Activated CD4-positive, alpha-beta T cell treated with anti-CD3 and anti-CD28 coated beads for 24 hours (primary cell): ENCODE measurements around the gene FLT1.

Experiments
- DNase-seq, 2 donors: peaks; one replicate each; pipeline ENCODE4 v3.0.0-alpha.2; 2020; ENCODE audit warnings: low read depth in 2 of 2

FLT1 gene

DNA sequence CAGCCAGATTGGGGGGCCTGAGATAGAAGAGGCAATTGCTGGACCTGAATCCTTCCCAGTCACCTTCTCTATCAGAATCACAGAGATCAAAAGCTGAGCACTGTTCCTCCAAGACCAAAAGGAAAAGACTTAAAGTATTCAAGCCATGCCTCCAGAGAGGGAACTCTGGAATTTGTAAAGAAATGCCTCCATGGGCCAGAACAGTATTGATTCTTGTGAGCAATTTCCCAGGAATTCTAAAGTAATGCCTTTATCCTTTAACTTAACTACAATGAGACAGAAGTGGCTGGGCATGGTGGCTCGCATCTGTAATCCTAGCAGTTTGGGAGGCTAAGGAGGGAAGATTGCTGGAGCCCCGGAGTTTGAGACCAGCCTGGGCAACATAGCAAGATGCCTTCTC lies 148.8 kb downstream of the FLT1 start:
- no peak for DNase-seq

DNA sequence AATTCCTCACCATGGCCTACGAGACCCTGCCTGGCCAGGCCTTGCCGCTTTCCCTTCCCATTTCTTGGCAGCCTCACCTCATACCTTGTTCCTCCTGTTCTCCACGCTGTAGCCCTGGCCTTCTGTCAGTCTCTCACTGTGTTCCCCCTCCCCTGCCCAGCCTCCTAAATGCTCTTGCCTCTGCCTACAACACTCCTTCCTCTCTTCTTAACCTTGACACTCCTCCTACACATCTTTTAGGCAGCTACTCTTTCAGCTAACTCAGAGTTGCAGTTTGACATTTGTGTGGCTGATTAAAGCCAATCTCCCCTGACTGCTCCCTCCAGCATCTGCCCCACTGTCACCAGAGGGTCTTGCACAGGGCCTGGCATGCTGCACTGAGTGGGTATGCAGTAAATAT lies 150.8 kb downstream of the FLT1 start:
- no peak for DNase-seq

DNA sequence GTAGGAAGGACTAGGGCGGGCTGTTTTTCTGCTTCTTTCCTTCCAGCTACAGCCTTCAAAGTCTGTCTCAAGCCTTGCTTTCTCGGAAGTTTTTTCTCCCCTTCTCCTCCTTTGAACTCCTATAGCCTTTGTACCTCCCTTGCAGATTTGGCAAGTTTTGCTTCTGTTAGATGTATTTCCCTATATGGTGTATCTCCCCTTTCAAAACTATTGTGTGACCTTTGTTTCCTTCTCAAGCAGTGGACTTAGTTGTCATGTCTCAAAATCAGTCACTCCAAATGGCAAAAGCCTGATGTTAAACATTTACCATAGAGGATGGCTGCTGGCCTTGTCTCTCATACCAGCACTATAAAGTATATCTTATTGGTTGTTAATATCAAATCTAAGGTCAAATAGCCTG lies 152.7 kb downstream of the FLT1 start:
- no peak for DNase-seq

DNA sequence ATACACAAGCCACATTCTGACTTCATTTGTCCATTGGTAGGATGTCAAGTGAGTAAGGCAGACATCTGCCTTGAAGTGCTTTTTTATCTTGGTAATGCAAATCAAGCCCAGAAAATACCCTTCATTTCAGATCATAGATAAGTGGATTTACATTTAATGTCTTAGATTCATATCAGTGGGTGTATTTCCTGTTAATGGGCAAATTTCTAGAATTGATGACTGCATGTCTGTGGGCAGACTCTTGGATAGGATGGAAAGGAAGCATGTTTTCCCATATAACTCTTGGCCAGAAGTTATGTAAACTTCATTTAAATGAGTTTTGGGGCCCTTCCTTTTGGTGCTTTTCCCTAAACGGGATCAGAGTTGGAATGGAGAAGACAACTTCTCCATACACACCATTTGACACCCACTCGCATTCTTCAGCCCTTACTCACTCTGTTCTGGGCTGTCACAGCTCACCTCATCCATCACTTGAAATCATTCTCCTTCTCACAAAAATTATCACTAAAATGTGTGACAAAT lies 154.6 kb downstream of the FLT1 start:
- no peak for DNase-seq

DNA sequence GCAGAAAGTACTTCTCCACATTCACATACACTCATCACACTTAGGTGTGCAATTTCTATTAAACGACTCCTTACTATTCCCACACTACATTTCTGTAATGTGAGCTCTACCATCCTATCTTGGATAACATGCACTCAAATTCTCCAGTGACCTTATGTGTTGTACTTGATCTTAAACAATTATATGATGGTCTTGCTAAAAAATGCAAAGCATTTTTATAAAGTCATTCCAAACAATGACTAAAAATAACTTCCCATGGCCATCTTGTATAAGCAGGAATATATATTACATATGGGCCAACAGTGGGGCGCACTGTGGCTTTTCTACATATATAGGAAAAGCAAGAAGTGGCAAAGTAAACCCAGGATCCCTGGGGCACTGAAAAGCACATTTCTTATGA lies 155.5 kb downstream of the FLT1 start:
- no peak for DNase-seq

DNA sequence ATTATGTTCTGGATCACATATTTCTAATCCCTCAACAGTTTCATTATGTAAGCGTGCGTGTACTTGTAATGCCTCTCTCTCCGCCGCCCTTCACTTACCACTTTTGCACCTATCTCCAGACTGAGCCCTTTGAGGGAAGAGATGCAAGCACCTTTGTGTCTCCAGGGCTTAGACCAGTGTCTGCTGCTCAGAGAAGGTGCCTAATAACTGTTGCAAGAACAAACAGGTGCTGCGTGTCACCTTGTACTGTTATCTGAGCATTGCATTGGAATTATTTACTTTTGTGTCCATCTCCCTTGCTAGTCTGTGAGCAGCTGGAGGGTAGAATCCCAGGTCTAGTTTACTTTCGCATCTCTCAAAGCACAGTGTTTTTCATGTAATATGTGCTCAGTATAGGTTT lies 156.2 kb downstream of the FLT1 start:
- DNase-seq: no peak

DNA sequence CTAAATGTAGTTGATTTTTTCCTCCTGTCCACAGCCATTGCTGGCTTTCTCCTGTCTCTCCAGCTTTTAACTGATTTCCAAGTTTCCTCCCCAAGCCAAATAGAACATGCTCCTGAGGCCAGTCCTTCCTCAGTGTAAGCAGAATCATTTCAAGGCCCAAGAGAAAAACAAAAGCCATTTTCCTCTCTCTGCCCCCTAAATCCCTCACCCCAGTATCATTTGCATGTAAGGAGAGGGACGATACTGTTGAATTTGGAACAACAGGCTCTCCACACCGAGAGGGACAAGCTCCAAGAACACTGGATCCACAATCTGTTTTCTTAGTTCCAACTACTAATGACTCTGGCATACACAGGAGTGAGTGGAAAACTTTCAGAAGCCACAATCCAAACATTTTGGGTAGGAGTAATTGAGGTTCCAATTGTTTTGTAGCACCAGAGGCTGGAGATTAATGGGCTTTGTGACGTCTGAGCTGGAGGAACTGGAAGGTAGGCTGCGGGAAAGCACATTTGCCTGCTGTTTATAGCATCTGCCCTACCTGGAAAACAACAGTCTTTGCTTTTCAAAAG lies 156.8 kb downstream of the FLT1 start:
- DNase-seq: no peak

DNA sequence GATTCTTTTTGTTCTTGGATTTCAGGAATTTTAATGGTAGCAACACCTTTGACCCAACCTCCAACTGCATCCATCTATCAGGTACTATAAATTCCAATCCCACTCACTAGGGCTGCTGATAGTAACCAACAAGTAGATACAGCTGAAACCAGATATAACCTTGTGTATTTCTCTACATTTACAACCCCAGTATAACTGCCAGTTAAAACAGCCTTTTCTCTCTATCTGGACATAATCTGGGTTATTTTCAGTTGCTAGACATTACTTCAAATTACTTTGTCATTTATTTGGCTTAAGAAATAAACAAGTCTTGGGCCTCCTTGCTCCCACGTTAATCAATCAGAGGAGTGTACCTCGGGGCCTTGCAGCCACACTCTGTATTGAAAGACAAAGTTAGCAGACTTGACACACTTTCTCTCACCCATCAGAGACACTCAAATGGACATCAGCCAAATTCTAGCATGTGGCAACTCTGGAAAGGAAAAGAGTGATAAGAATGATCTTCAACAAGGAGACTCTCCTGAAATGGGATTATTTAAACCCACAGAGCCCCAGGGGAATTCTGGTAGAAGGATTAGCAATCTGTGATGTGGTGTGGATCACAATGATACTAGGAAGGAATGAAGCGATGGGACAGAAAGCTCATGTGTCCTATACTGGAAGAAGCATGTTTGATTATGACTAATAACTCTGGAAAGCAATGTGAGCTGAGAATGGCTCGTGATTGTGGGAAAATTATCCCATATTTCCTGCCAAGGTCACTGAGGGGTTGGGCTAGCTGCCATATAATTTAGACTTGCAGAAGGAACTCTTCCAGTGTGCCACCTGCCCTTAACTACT lies 157.5 kb downstream of the FLT1 start:
- DNase-seq: no peak

DNA sequence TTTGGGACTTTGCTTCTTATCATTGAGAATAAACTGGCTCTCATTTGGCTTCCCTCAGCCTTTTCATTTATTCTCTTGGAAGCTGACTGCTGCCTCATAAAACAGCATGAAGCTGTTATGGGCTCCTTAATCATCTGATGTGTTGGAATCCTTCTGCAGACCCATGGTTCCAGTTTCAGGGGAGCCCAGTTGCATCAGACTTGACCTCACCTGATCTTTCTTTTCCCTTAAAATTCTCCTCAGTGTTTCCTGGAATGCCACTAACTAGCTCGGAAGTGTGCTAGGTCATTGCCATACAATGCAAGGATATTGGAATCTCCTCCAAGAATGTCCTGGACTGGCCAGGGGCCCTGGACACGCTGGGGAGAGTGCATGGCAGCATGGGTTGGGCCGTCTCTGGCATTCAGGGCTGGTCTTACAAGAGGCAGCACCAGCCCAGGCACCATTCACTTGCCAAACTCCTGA lies 158.7 kb downstream of the FLT1 start:
- DNase-seq: no peak

DNA sequence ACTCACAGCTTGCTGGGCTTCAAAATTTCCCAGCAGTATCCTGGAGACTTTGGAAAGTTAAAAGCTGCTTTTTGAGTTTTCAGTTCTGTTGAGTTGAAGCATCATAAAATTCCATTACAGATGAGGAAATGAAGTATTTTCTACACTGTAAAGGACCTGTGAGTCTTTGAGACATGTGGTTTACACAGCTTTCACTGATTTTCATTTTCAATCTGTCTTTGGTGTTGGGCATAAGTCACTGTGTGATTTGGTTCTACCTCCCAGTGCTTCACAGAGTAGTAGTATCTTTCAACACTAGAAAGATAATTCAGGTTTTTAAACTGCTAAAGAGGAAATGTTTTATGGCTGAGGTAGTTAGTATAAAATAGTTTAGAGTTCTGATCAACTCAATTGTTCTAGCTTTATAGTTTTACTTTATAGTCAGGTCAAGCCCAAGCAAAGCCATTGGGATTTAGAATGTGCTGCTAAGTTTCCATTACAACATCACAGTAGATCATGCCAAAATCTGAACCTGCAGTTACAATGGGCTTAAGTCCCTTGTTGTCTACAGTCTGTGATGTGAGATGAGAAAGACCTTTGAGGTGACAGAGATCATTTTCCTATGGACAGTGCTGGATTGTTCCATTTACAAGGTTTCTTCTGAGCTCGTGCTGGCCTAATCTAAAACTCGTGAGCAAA lies 161.6 kb downstream of the FLT1 start:
- DNase-seq: no peak

DNA sequence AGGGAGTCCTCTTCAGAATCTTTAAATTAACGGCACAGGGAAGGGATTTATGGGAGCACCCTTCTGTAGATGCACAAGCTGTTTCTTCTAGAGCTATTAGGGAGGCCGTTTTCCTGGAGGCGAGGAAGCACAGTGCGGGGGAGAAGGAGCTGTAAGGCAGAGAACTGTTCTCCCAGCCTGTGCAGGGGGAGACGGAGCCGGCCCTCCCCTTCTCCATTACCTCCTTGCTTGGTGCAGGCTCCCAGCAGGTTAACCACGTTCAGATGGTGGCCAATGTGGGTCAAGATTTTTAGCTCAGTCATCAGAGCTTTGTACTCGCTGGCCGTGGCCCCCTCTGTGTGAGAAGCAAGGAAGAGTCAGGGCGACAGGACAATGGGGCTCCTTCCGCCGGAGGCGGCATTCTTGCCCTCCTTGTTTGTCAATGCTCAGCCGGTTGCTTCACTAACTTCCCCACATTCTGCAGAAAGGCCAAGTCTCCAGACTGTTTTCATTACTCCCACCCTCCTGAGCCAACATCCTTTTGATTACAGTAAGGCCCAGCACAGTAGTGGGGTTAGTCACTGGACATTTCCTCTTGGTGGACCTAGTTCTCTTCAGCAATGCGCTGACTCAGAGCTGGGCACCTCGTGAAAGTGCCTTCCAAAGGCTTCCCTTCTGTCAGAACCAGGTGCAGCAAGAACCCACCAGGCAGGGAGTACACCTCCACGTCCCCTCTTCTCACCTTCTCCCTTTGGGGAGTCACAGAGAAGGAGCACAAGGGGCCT lies 165.4 kb downstream of the FLT1 start:
- DNase-seq: no peak

DNA sequence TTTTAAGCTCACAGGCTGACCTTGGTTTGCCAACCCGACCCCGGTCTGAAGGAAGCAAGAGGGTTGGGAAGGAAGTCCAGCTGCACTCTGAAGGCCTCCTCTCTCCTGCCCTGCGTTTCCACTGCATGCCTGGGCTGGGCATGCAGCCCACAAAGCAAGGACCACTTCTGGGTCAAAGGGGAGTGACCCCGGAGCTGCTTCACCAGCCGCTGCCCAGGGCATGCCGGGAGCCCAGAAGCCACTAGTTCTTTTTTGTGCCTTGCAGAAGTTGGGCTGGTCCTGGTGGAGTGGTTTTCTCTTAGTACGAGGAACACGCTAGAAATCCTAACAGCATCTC lies 166.7 kb downstream of the FLT1 start:
- no peak for DNase-seq

DNA sequence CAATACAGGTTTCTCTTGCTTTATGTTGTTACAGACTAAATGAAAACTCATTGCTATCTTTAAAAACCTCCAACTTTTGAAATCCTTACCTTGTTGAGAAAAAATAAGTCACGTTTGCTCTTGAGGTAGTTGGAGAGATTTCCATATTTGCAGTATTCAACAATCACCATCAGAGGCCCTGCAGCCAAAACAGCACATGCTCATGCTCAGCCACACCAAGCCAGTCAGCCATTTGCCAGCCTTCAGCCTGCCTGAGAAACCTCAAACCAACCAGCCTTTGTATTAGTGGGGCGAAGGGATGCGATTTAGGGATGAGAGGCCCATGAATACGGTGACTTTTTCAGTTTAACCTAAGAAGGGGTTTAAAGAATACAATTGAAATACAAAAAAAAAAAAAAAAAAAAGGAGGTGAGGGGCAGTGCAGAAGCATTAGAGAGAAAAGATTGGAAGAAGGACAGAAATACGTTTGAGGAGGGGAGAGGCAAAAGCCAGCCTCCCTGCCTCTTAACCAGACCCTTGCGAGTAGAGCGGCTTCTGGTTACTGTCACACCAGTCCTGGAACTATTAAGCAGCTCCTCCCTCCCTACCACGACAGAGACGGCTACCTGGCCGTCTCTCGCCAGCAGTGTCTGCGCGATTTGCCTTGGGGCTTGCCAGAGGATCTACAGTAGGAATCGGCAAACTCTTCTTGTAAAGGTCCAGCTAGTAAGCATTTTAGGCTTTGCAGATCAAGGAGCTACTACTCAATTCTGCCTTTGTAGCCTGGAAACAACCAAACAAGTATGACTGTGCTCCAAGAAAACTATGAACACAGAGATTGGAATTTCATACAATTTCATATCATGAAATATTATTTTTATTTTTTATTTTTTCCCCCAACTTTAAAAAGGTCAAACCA lies 167.3 kb downstream of the FLT1 start:
- DNase-seq: no peak

DNA sequence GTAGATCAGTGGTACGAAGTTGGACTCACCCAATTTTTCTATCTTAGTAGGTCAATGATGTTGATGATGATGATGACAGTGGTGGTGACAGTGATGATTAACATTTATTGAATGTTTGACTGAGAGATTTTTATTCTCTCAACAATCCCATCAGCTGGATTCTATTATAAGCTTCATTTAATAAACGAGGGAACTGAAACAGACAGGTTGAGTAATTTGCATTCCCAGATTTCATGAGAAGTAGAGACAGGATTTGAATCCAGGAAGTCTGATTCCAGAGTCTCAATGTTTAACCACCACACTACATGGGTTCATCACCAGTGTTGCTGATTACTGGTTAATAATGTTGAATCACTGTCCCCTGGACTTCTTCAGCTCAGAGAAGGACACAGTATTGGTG lies 168.9 kb downstream of the FLT1 start:
- DNase-seq: no peak

DNA sequence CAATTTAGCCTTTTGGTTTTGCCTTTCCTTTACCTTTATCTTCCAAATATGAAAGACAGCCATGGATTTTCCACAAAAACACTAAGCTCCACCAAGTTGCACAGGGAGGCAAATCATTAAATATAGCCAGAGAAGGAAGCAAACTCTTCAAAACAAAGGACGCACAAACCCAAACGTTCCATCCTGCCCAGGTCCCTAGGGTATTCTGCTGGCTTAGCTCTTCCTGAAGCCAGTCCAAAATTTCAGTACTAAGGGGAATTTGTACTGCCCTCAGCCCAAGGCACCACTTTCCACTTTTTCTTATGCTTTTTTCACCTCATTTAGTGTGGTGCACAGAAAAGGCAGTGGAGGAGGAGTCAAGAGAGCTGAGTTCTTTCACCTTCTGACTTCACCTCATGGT lies 169.9 kb downstream of the FLT1 start:
- no peak for DNase-seq

DNA sequence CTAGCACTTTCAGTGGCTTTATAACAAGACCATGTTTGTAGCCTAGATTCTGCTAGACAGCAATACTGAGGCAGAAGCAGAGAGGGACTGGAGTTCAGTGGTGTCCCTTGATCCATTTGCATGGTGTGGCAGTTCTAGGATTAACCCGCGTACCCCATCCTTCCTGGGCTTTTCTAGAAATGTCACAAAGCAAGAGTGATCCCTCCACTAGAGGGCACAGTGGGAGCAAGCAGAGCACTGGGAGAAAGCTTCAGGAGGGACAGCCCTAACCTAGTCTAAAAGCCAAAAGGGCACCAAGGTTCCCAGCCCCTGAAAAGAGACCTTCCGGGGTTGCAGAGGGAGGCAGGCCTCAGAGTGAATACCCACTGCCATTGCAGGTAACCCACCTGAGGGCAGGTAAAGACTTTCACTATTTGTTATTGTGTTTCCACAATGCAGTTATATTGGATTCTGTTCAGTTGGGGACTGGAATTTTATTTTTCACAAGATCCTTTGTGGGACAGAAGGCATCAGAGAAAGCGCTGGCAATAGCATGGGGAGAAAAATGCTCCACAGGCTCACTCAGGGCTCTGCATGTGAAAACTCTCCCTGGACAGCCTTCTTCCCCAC lies 170.6 kb downstream of the FLT1 start:
- DNase-seq: peak; percentile 37 to 50

DNA sequence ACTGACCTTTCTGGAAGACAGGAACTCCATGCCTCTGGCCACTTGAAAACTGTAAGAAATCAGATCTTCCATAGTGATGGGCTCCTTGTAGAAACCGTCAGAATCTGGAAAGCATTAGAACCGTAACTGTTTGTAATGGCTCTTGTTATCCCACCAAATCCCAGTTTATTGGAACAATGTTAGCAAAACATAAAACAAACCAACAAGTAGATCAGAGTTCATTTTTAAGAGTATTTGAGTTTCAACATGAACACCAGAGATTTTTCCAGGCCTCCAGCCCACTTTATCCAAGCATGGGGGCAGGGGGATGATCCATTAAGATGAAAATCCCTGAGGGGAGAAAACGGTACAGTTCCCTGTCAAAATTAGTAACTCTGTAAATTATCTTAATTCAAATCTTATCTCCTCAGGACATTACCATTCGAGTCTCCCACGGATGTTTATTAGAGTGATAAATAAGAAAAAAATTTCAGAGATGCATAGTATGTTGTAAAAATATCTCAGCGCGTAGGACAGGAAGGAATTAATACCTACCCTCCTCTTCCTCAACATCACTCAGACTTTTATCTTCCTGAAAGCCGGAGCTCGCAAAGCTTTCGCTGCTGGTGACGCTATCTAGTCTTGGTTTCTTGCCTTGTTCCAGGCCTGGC lies 172.5 kb downstream of the FLT1 start:
- DNase-seq: no peak

DNA sequence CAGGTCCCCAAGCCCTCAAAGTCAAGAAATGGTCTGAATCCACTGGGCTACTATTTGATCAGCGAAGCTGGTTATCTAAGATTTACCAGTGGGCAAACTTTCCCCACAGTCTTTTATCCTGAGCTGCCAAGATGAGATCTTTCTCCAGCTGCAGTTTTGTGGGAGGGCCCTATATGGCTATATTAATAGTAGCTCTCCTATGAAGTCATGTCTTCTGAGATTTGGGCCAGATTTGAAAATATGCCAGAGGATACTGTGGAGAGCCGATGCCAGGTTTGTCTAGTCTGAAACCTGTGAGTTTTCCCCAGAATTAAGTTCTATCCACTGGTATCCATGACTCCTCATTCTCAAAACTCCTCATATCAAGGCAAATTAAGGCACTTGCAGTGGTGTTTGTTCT lies 173.2 kb downstream of the FLT1 start:
- DNase-seq: no peak

DNA sequence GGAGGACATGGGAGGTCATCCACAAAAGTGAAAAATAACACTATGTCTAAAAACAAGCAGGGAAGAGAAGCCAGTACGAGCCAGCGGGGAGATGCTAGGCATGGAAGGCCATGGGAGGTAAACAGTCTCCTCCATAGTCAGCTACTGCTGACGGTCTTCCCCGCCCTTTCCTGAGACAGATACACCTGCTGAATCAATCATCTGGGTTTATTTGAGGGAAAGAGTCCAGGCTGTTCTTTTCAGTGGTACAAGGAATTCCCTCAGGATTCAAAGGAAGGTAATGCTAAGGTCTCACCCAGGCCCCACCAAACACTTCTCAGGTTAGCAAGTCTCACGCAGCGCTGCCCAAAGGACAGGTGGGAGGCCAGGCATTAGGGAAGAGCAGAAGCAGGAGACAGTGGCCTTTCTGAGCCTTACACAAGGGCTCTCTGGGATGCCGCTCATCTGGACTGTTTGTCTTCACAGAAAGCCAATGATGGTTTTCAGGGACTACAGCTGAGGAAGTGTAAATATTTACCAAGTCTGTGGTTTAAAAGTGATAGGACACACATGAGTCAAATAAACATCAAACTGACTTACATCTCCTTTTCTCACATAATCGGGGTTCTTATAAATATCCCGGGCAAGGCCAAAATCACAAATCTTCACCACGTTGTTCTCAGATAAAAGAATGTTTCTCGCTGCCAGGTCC lies 173.9 kb downstream of the FLT1 start:
- no peak for DNase-seq

DNA sequence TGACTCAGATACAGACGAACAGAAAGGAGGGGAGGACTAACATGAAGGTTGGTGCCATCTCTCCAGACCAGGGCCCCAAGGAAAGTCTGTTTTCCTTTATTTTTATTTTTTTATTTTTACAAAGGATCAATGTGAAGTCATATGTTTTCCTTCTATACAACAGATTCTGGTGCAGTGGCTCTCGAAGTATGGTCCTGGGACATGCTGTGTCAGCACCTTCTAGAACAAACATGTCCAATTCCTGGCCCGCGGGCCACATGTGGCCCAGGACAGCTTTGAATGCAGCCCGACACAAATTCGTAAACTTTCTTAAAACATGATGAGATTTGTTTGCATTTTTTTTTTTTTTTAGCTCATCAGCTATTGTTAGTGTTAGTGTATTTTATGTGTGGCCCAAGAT lies 174.7 kb downstream of the FLT1 start:
- DNase-seq: no peak
